ENCODE measurements around the gene SSX2IP.

Gene SSX2IP

GRCh38 chr1:84675106-84675505, 15.2 kb downstream of the SSX2IP start:
- no peak overlapping the region for H3K4me3 ChIP-seq (ENCODE audit: insufficient read length, low read depth)
- H3K9ac ChIP-seq (ENCODE audit: insufficient read length, low read depth): no peak overlapping the region
- peaks cover 21% of the 10 kb centered on the region; the same call in 1 of the 2 replicates for H3K9me3 ChIP-seq (ENCODE audit: insufficient read depth, low read length)
- TF ChIP-seq YY1 (IDR thresholded peaks at IDR 0.05; ENCODE audit: insufficient read depth, insufficient read length) (no peak), SUZ12 (IDR thresholded peaks at IDR 0.05; ENCODE audit: extremely low read depth, insufficient read depth, insufficient read length) (no peak), ZNF274 (IDR thresholded peaks at IDR 0.05; ENCODE audit: low read depth, low read length) (no peak)
- DNase-seq (ENCODE audit: low read depth, low spot score): no peak
- no peaks in the 10 kb centered on the region for H3K27me3 ChIP-seq (ENCODE audit: insufficient read depth, insufficient read length)
- no peaks in the 10 kb centered on the region for H3K4me1 ChIP-seq (ENCODE audit: insufficient read depth, insufficient read length)
- no peaks in the 10 kb centered on the region for H3K36me3 ChIP-seq (ENCODE audit: insufficient read depth, insufficient read length, low read length)

- no peak for DNase-seq (ENCODE audit: low read depth, low spot score)
- Histone ChIP-seq H3K4me1 (ENCODE audit: insufficient read depth, insufficient read length) (no peaks in the 10 kb centered on the region), H3K9ac (ENCODE audit: insufficient read length, low read depth) (no peak overlapping the region), H3K4me3 (ENCODE audit: insufficient read length, low read depth) (no peak overlapping the region), H3K9me3 (ENCODE audit: insufficient read depth, low read length) (peaks cover 21% of the 10 kb centered on the region; the same call in 1 of the 2 replicates), H3K36me3 (ENCODE audit: insufficient read depth, insufficient read length, low read length) (no peaks in the 10 kb centered on the region), H3K27me3 (ENCODE audit: insufficient read depth, insufficient read length) (no peaks in the 10 kb centered on the region)
- no peak for TF ChIP-seq ZNF274 (IDR thresholded peaks at IDR 0.05; ENCODE audit: low read depth, low read length)
- TF ChIP-seq SUZ12 (IDR thresholded peaks at IDR 0.05; ENCODE audit: extremely low read depth, insufficient read depth, insufficient read length): no peak
- no peak for TF ChIP-seq YY1 (IDR thresholded peaks at IDR 0.05; ENCODE audit: insufficient read depth, insufficient read length)
These were observed 15.6 kb downstream of the SSX2IP start for GRCh38 chr1:84674705-84675104.

DNA sequence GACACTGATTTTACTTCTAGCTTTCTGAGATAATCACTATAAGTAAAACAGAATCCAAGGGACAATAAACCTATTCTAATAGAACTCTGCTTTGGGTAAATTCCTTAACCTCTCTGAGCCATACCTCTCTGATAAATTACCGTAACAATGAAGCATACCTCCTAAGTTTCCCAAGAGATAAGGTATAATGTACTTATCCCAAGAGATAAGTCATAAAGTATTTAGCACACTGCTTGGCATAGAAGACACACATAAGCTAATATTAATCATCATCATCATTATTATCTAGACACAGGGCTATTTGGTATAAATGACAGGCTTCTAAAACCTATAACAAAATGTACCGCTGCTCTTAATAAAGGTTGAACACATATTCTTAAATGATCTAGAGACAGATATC, 16.2 kb downstream of the SSX2IP start:
- H3K9me3 ChIP-seq (ENCODE audit: insufficient read depth, low read length): peaks cover 21% of the 10 kb centered on the region; the same call in 1 of the 2 replicates
- H3K4me1 ChIP-seq (ENCODE audit: insufficient read depth, insufficient read length): no peaks in the 10 kb centered on the region
- no peak overlapping the region for H3K4me3 ChIP-seq (ENCODE audit: insufficient read length, low read depth)
- TF ChIP-seq ZNF274 (IDR thresholded peaks at IDR 0.05; ENCODE audit: low read depth, low read length) (no peak), YY1 (IDR thresholded peaks at IDR 0.05; ENCODE audit: insufficient read depth, insufficient read length) (no peak), SUZ12 (IDR thresholded peaks at IDR 0.05; ENCODE audit: extremely low read depth, insufficient read depth, insufficient read length) (no peak)
- H3K27me3 ChIP-seq (ENCODE audit: insufficient read depth, insufficient read length): no peaks in the 10 kb centered on the region
- DNase-seq (ENCODE audit: low read depth, low spot score): no peak
- H3K9ac ChIP-seq (ENCODE audit: insufficient read length, low read depth): no peak overlapping the region
- no peaks in the 10 kb centered on the region for H3K36me3 ChIP-seq (ENCODE audit: insufficient read depth, insufficient read length, low read length)

- no peaks in the 10 kb centered on the region for H3K27me3 ChIP-seq (ENCODE audit: insufficient read depth, insufficient read length)
- no peaks in the 10 kb centered on the region for H3K4me1 ChIP-seq (ENCODE audit: insufficient read depth, insufficient read length)
- peaks cover 21% of the 10 kb centered on the region; the same call in 1 of the 2 replicates for H3K9me3 ChIP-seq (ENCODE audit: insufficient read depth, low read length)
- no peak overlapping the region for H3K4me3 ChIP-seq (ENCODE audit: insufficient read length, low read depth)
- H3K36me3 ChIP-seq (ENCODE audit: insufficient read depth, insufficient read length, low read length): no peaks in the 10 kb centered on the region
- no peak for DNase-seq (ENCODE audit: low read depth, low spot score)
- H3K9ac ChIP-seq (ENCODE audit: insufficient read length, low read depth): no peak overlapping the region
- TF ChIP-seq SUZ12 (IDR thresholded peaks at IDR 0.05; ENCODE audit: extremely low read depth, insufficient read depth, insufficient read length) (no peak), YY1 (IDR thresholded peaks at IDR 0.05; ENCODE audit: insufficient read depth, insufficient read length) (no peak), ZNF274 (IDR thresholded peaks at IDR 0.05; ENCODE audit: low read depth, low read length) (no peak)
These were observed 18.0 kb downstream of the SSX2IP start for GRCh38 chr1:84672080-84672854.

DNA sequence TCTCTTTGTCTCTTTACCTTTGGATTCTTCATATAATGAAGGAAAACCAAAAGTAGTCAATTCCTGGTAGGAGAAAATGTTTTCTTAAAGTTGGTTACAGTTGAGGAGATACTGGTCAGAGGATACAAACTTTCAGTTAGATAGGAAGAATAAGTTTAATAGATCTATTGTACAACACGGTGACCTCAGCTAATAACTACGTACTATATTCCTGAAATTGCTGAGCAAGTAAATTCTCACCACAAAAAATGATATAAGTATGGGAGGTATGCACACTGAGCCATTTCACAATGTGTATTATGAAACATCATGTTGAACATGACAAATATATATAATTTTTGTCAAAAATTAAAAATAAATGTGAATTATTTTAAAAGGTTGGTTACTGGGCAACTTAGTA, 20.4 kb downstream of the SSX2IP start:
- TF ChIP-seq ZNF274 (IDR thresholded peaks at IDR 0.05; ENCODE audit: low read depth, low read length): no peak
- no peak for TF ChIP-seq SUZ12 (IDR thresholded peaks at IDR 0.05; ENCODE audit: extremely low read depth, insufficient read depth, insufficient read length)
- no peak for TF ChIP-seq YY1 (IDR thresholded peaks at IDR 0.05; ENCODE audit: insufficient read depth, insufficient read length)

DNA sequence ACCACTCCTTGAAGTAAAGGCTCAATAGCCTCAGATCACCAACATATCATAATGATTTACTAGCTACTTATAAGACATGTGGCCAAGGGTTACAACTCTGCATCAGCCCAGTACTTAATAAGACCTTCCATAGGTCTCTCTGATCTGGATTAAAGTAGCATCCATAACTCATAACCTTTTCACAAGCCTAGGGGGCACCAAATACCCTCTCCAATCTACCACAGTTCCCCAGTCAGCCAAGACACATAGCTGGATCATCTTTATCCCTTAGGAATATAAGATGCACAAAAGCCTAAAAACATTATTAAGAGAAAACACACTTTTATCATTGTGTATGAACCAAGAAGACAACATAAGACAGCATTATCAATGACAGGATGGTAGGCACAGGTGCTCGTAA, 22.1 kb downstream of the SSX2IP start:
- Histone ChIP-seq H3K4me3 (ENCODE audit: insufficient read length, low read depth) (no peak overlapping the region), H3K27me3 (ENCODE audit: insufficient read depth, insufficient read length) (no peaks in the 10 kb centered on the region), H3K36me3 (ENCODE audit: insufficient read depth, insufficient read length, low read length) (no peaks in the 10 kb centered on the region), H3K9ac (ENCODE audit: insufficient read length, low read depth) (no peak overlapping the region), H3K4me1 (ENCODE audit: insufficient read depth, insufficient read length) (no peaks in the 10 kb centered on the region), H3K9me3 (ENCODE audit: insufficient read depth, low read length) (no peaks in the 10 kb centered on the region)
- TF ChIP-seq ZNF274 (IDR thresholded peaks at IDR 0.05; ENCODE audit: low read depth, low read length) (no peak), YY1 (IDR thresholded peaks at IDR 0.05; ENCODE audit: insufficient read depth, insufficient read length) (no peak), SUZ12 (IDR thresholded peaks at IDR 0.05; ENCODE audit: extremely low read depth, insufficient read depth, insufficient read length) (no peak)
- DNase-seq (ENCODE audit: low read depth, low spot score): no peak

More for the DNA sequence above, 20.4 kb downstream of the SSX2IP start:
- H3K4me3 ChIP-seq (ENCODE audit: insufficient read length, low read depth): no peak overlapping the region
- no peak overlapping the region for H3K9ac ChIP-seq (ENCODE audit: insufficient read length, low read depth)
- DNase-seq (ENCODE audit: low read depth, low spot score): no peak
- H3K27me3 ChIP-seq (ENCODE audit: insufficient read depth, insufficient read length): no peaks in the 10 kb centered on the region
- no peaks in the 10 kb centered on the region for H3K36me3 ChIP-seq (ENCODE audit: insufficient read depth, insufficient read length, low read length)
- no peaks in the 10 kb centered on the region for H3K4me1 ChIP-seq (ENCODE audit: insufficient read depth, insufficient read length)
- H3K9me3 ChIP-seq (ENCODE audit: insufficient read depth, low read length): peaks cover 6% of the 10 kb centered on the region; the same call in 1 of the 2 replicates

- H3K27me3 ChIP-seq (ENCODE audit: insufficient read depth, insufficient read length): no peaks in the 10 kb centered on the region
- H3K9ac ChIP-seq (ENCODE audit: insufficient read length, low read depth): no peak overlapping the region
- no peaks in the 10 kb centered on the region for H3K4me1 ChIP-seq (ENCODE audit: insufficient read depth, insufficient read length)
- DNase-seq (ENCODE audit: low read depth, low spot score): no peak
- TF ChIP-seq ZNF274 (IDR thresholded peaks at IDR 0.05; ENCODE audit: low read depth, low read length) (no peak), SUZ12 (IDR thresholded peaks at IDR 0.05; ENCODE audit: extremely low read depth, insufficient read depth, insufficient read length) (no peak), YY1 (IDR thresholded peaks at IDR 0.05; ENCODE audit: insufficient read depth, insufficient read length) (no peak)
- no peak overlapping the region for H3K4me3 ChIP-seq (ENCODE audit: insufficient read length, low read depth)
- H3K9me3 ChIP-seq (ENCODE audit: insufficient read depth, low read length): no peaks in the 10 kb centered on the region
- no peaks in the 10 kb centered on the region for H3K36me3 ChIP-seq (ENCODE audit: insufficient read depth, insufficient read length, low read length)
These were observed 24.5 kb downstream of the SSX2IP start for GRCh38 chr1:84665703-84666317.
